ENCODE data around the gene TBCK. TPM values are rescaled to one million over a fixed set of nuclear protein-coding genes. Genes with fewer than 3 reads are reported as not detected.

Gene TBCK
- total RNA-seq, 2 experiments from 2014 or later = 46.5 to 46.9 TPM

DNA sequence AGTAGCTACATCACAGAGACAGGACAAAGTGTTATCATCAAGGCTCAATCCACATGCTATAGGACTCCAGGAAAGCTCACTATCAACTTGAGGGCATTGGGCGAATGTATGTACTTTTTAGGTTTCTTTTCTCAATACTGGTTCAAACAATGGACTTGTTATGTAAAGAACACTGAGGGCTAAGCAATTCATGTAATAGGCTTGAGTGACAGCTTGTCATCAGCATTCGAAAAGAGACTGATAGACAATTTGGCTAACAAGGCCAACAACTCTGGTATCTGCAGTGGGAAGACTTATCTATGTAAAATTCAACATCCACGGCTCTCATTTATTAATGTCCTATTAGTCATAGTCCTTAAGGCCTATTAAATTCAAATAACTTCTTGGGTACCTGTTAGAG is 279.7 kb downstream of the TBCK start:
- TF ChIP-seq EZH2phosphoT487 (IDR thresholded peaks at IDR 0.05; ENCODE audit: borderline replicate concordance, low read depth, low read length) = no peak
- TF ChIP-seq, protein P1, sequence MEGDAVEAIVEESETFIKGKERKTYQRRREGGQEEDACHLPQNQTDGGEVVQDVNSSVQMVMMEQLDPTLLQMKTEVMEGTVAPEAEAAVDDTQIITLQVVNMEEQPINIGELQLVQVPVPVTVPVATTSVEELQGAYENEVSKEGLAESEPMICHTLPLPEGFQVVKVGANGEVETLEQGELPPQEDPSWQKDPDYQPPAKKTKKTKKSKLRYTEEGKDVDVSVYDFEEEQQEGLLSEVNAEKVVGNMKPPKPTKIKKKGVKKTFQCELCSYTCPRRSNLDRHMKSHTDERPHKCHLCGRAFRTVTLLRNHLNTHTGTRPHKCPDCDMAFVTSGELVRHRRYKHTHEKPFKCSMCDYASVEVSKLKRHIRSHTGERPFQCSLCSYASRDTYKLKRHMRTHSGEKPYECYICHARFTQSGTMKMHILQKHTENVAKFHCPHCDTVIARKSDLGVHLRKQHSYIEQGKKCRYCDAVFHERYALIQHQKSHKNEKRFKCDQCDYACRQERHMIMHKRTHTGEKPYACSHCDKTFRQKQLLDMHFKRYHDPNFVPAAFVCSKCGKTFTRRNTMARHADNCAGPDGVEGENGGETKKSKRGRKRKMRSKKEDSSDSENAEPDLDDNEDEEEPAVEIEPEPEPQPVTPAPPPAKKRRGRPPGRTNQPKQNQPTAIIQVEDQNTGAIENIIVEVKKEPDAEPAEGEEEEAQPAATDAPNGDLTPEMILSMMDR (conservative IDR thresholded peaks at IDR 0.05; ENCODE audit: low read length) = no peak
- no peaks in the 10 kb centered on the region for H3K79me2 ChIP-seq (ENCODE audit: insufficient read depth, low read depth, low read length)
- H3K4me1 ChIP-seq (ENCODE audit: insufficient read depth, low read length, poor library complexity, severe bottlenecking) = no peaks in the 10 kb centered on the region
- H3K27ac ChIP-seq (ENCODE audit: low read depth, low read length, poor library complexity, severe bottlenecking) = no peak overlapping the region
- no peaks in the 10 kb centered on the region for H3K36me3 ChIP-seq (ENCODE audit: insufficient read depth, low read length)
- H4K20me1 ChIP-seq (ENCODE audit: insufficient read depth, low read length) = no peaks in the 10 kb centered on the region
- CTCF ChIA-PET (ENCODE audit: unreplicated experiment) = no interaction called here
- POLR2A ChIA-PET = no interaction called here
- H2AFZ ChIP-seq (ENCODE audit: low read length) = no peak overlapping the region
- intact Hi-C loops (cut with micrococcal nuclease; ENCODE audit: unreplicated experiment) = no loop called here
- H3K4me2 ChIP-seq (ENCODE audit: low read length) = no peak overlapping the region
- no peaks in the 10 kb centered on the region for H3K9me3 ChIP-seq (ENCODE audit: low read length)
- DNase-seq (ENCODE audit: low spot score) = no peak
- H3K4me3 ChIP-seq (ENCODE audit: low read depth, low read length, poor library complexity, severe bottlenecking) = no peak overlapping the region
- H3K9me2 ChIP-seq (ENCODE audit: insufficient read depth, low read length) = no peaks in the 10 kb centered on the region
- no TSS peak for BruUV-seq (replicated peaks)

DNA sequence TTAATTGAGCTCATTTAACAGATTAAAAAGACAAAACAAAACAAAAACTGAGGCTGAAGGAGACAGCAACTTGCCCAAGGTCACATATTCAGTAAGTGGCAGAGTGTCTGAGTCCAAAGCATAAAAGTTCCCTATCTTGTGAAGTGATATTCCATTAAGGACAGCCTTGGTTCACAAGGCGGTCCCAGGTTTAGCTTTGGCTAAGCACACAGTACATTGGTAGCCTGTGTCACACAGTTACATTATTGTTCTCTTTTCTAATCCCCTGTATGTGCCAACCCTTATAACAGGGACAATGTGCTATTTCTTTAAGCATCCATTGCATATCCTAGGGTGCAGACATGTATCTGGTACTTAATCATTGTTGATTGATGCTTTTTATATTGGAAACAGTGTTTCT is 280.8 kb downstream of the TBCK start:
- no peak overlapping the region for H3K27ac ChIP-seq (ENCODE audit: low read depth, low read length, poor library complexity, severe bottlenecking)
- no peaks in the 10 kb centered on the region for H3K36me3 ChIP-seq (ENCODE audit: insufficient read depth, low read length)
- no peaks in the 10 kb centered on the region for H4K20me1 ChIP-seq (ENCODE audit: insufficient read depth, low read length)
- no peak overlapping the region for H2AFZ ChIP-seq (ENCODE audit: low read length)
- ChIA-PET CTCF (ENCODE audit: unreplicated experiment) (no interaction called here), POLR2A (interaction anchor here (0.6 to 0.7 kb wide), 2 partner anchors 337 to 1312 kb away, joined by 3 read pairs; no protein-coding TSS in a partner anchor)
- TF ChIP-seq, protein P1 (conservative IDR thresholded peaks at IDR 0.05; ENCODE audit: low read length) = no peak
- TF ChIP-seq EZH2phosphoT487 (IDR thresholded peaks at IDR 0.05; ENCODE audit: borderline replicate concordance, low read depth, low read length) = no peak
- no peaks in the 10 kb centered on the region for H3K79me2 ChIP-seq (ENCODE audit: insufficient read depth, low read depth, low read length)
- no peak for DNase-seq (ENCODE audit: low spot score)
- no TSS peak for BruUV-seq (replicated peaks)
- no peaks in the 10 kb centered on the region for H3K9me2 ChIP-seq (ENCODE audit: insufficient read depth, low read length)
- no peaks in the 10 kb centered on the region for H3K9me3 ChIP-seq (ENCODE audit: low read length)
- intact Hi-C loops (cut with micrococcal nuclease; ENCODE audit: unreplicated experiment) = no loop called here
- H3K4me3 ChIP-seq (ENCODE audit: low read depth, low read length, poor library complexity, severe bottlenecking) = no peak overlapping the region
- H3K4me2 ChIP-seq (ENCODE audit: low read length) = no peak overlapping the region
- H3K4me1 ChIP-seq (ENCODE audit: insufficient read depth, low read length, poor library complexity, severe bottlenecking) = no peaks in the 10 kb centered on the region

DNA sequence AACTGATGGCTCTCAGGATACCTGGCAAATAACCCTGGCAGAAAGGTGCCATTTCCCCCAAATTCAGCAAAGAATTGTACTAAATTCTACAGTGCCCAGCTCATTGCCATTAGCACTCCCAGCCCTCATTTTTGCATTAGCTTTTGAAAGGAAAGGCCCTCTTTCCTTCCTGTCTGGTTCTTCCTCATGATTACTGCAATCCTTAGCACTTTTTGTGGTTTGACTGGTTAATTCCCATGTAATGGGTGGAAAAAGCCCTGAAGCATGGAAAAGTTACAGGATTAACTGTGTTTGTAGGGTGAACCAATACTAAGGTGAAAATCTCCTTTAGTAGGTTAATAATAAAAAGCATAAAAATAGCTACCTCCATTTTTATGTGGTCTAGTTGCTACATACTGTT is 281.3 kb downstream of the TBCK start:
- no peaks in the 10 kb centered on the region for H3K36me3 ChIP-seq (ENCODE audit: insufficient read depth, low read length)
- TF ChIP-seq, protein P1 (conservative IDR thresholded peaks at IDR 0.05; ENCODE audit: low read length) = no peak
- TF ChIP-seq EZH2phosphoT487 (IDR thresholded peaks at IDR 0.05; ENCODE audit: borderline replicate concordance, low read depth, low read length) = no peak
- intact Hi-C loops (cut with micrococcal nuclease; ENCODE audit: unreplicated experiment) = no loop called here
- H3K79me2 ChIP-seq (ENCODE audit: insufficient read depth, low read depth, low read length) = no peaks in the 10 kb centered on the region
- H4K20me1 ChIP-seq (ENCODE audit: insufficient read depth, low read length) = no peaks in the 10 kb centered on the region
- H3K27ac ChIP-seq (ENCODE audit: low read depth, low read length, poor library complexity, severe bottlenecking) = no peak overlapping the region
- no peak overlapping the region for H3K4me2 ChIP-seq (ENCODE audit: low read length)
- ChIA-PET CTCF (ENCODE audit: unreplicated experiment) (no interaction called here), POLR2A (interaction anchor here (0.6 to 0.7 kb wide), 2 partner anchors 338 to 1312 kb away, joined by 3 read pairs; no protein-coding TSS in a partner anchor)
- no peak overlapping the region for H3K4me3 ChIP-seq (ENCODE audit: low read depth, low read length, poor library complexity, severe bottlenecking)
- no peak overlapping the region for H2AFZ ChIP-seq (ENCODE audit: low read length)
- H3K9me3 ChIP-seq (ENCODE audit: low read length) = no peaks in the 10 kb centered on the region
- BruUV-seq (replicated peaks) = no TSS peak
- H3K4me1 ChIP-seq (ENCODE audit: insufficient read depth, low read length, poor library complexity, severe bottlenecking) = no peaks in the 10 kb centered on the region
- no peak for DNase-seq (ENCODE audit: low spot score)
- H3K9me2 ChIP-seq (ENCODE audit: insufficient read depth, low read length) = no peaks in the 10 kb centered on the region

Data from OCI-LY7 (cell line).